Gastroesophageal sphincter (tissue), 4 donors: ENCODE data around the gene MTG2. TPM values are rescaled to one million over a fixed set of nuclear protein-coding genes. Genes with fewer than 3 reads are reported as not detected.

Source experiments
- ATAC-seq: fragments of 150-250 bp; one replicate; pipeline ENCODE4 v1.9.1; 2016; ENCODE audit warnings: mild to moderate bottlenecking, moderate library complexity
- H3K27ac ChIP-seq, 4 donors: fragments of 200-600 bp; sonication (generic) in 3 of 4; 1 replicate in 3 of 4; 2 replicates in 1 of 4; pipeline ENCODE4 v1.5.1; 2016 to 2019
- H3K27me3 ChIP-seq: fragments of 200-600 bp; sonication (generic); one replicate; pipeline ENCODE4 v1.5.1; 2019
- H3K36me3 ChIP-seq, 2 donors: fragments of 200-600 bp; sonication (generic); one replicate each; pipeline ENCODE4 v1.5.1; 2019; ENCODE audit warnings: control low read depth in 1 of 2
- H3K4me1 ChIP-seq, 3 donors: fragments of 200-600 bp; sonication (generic); 1 replicate in 2 of 3; 2 replicates in 1 of 3; pipeline ENCODE4 v1.5.1; 2016 to 2019; ENCODE audit warnings: control low read depth in 2 of 3
- H3K4me3 ChIP-seq, 2 donors: fragments of 200-600 bp; sonication (generic); one replicate each; pipeline ENCODE4 v1.5.1; 2019; ENCODE audit warnings: mild to moderate bottlenecking in 1 of 2, moderate library complexity in 1 of 2
- H3K9me3 ChIP-seq, 3 donors: fragments of 200-600 bp; sonication (generic); one replicate each; pipeline ENCODE4 v1.5.1; 2017 to 2019; ENCODE audit warnings: control low read depth in 2 of 3
- EP300 ChIP-seq: sonication (generic); formaldehyde crosslinking; IDR thresholded peaks from one replicate; pipeline ENCODE4 v1.6.1; 2017; ENCODE audit warnings: antibody characterized with exemption, mild to moderate bottlenecking
- POLR2A ChIP-seq, 2 donors: fragments of 450-650 bp; IDR thresholded peaks; one replicate each; pipeline ENCODE4 v1.6.1; 2017; ENCODE audit warnings: antibody characterized with exemption in 2 of 2, mild to moderate bottlenecking in 2 of 2, moderate library complexity in 1 of 2
- POLR2AphosphoS5 ChIP-seq: sonication (generic); formaldehyde crosslinking; IDR thresholded peaks from one replicate; pipeline ENCODE4 v1.6.1; 2017; ENCODE audit warnings: antibody characterized with exemption
- WGBS, 2 donors: methylation state at CpG; one replicate each; pipeline ENCODE4 v1.1.5; 2018; ENCODE audit warnings: low coverage in 1 of 2; 5-methylcytosine and 5-hydroxymethylcytosine counted together
- total RNA-seq, 4 donors: library from RNA; depleted of rRNA; stranded (reverse); fragments of >200 nt; gene quantifications; one replicate each; pipeline ENCODE4 v1.1.0, GENCODE V29; 2016
- TF ChIP-seq, protein P1 (sequence below), 4 experiments: fragments of 200-600 bp in 2 of 4; fragments of 450-650 bp in 2 of 4; sonication (generic) in 1 of 4; IDR thresholded peaks; one replicate each; pipeline ENCODE4 v1.5.1; 2017 to 2019; ENCODE audit warnings: antibody characterized with exemption in 4 of 4, mild to moderate bottlenecking in 2 of 4, moderate library complexity in 2 of 4

Gene MTG2
- total RNA-seq, 4 donors from 2014 or later = 23.7 to 31.3 (median 30.2) TPM

- no peaks in the 10 kb centered on the region for H3K9me3 ChIP-seq
- no peak overlapping the region for H3K4me3 ChIP-seq
- no peaks in the 10 kb centered on the region for H3K27me3 ChIP-seq
- ATAC-seq = no peak
- 82 to 97% methylated on average over 5 to 8 of the region's 23 CpGs for whole genome bisulfite sequencing, 2 donors
- H3K36me3 ChIP-seq = peaks cover 0 to 86% of the 10 kb centered on the region in 2 donors
- no peaks in the 10 kb centered on the region for H3K4me1 ChIP-seq
- H3K27ac ChIP-seq = no peak overlapping the region
- TF ChIP-seq EP300 = no peak
- TF ChIP-seq POLR2A (IDR thresholded peaks at IDR 0.05) = no peak
- TF ChIP-seq, protein P1, sequence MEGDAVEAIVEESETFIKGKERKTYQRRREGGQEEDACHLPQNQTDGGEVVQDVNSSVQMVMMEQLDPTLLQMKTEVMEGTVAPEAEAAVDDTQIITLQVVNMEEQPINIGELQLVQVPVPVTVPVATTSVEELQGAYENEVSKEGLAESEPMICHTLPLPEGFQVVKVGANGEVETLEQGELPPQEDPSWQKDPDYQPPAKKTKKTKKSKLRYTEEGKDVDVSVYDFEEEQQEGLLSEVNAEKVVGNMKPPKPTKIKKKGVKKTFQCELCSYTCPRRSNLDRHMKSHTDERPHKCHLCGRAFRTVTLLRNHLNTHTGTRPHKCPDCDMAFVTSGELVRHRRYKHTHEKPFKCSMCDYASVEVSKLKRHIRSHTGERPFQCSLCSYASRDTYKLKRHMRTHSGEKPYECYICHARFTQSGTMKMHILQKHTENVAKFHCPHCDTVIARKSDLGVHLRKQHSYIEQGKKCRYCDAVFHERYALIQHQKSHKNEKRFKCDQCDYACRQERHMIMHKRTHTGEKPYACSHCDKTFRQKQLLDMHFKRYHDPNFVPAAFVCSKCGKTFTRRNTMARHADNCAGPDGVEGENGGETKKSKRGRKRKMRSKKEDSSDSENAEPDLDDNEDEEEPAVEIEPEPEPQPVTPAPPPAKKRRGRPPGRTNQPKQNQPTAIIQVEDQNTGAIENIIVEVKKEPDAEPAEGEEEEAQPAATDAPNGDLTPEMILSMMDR (IDR thresholded peaks at IDR 0.05) = no peak
- no peak for TF ChIP-seq POLR2AphosphoS5
Observed at GRCh38 chr20:62168890-62169435, 13.9 kb upstream of the MTG2 start.

DNA sequence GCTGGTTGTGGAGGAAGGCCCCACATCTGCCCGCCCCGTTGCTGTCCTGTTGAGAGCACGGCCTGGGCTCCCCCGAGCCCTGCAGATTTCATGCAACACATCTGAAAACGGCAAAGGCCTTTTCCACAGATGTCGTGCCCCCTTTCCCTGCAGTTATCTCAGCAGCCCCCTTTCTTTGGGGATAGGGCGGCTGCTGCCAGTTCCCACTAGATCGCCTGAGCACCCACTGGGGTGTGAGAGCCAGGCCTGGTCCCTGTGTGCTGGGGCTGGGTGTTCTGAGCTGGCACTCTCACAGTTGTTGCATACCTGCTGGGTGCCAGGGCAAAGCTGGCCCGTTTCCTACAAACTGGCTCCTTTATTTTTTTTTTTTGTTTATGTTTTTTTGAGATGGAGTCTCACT, 12.3 kb upstream of the MTG2 start:
- no peaks in the 10 kb centered on the region for H3K27me3 ChIP-seq
- H3K9me3 ChIP-seq = no peaks in the 10 kb centered on the region
- no peak for TF ChIP-seq EP300
- TF ChIP-seq POLR2AphosphoS5 = no peak
- no peak for TF ChIP-seq POLR2A (IDR thresholded peaks at IDR 0.05)
- TF ChIP-seq, protein P1 (IDR thresholded peaks at IDR 0.05) = no peak
- ATAC-seq = no peak
- peaks cover 0 to 86% of the 10 kb centered on the region in 2 donors for H3K36me3 ChIP-seq
- no peak overlapping the region for H3K4me3 ChIP-seq
- WGBS, 2 donors = 77 to 89% methylated on average over 3 to 8 of the region's 9 CpGs
- no peak overlapping the region for H3K27ac ChIP-seq
- no peaks in the 10 kb centered on the region for H3K4me1 ChIP-seq

- 50 to 77% methylated on average over 1 to 8 of the region's 8 CpGs for WGBS, 2 donors
- no peaks in the 10 kb centered on the region for H3K9me3 ChIP-seq
- no peak for ATAC-seq
- H3K27me3 ChIP-seq = no peaks in the 10 kb centered on the region
- no peak overlapping the region for H3K4me3 ChIP-seq
- H3K27ac ChIP-seq = no peak overlapping the region
- no peaks in the 10 kb centered on the region for H3K4me1 ChIP-seq
- H3K36me3 ChIP-seq = peaks cover 0 to 86% of the 10 kb centered on the region in 2 donors
- TF ChIP-seq, protein P1 (IDR thresholded peaks at IDR 0.05) = no peak
- TF ChIP-seq POLR2A (IDR thresholded peaks at IDR 0.05) = no peak
- TF ChIP-seq POLR2AphosphoS5 = no peak
- TF ChIP-seq EP300 = no peak
Observed at GRCh38 chr20:62171245-62171644, 11.6 kb upstream of the MTG2 start.

DNA sequence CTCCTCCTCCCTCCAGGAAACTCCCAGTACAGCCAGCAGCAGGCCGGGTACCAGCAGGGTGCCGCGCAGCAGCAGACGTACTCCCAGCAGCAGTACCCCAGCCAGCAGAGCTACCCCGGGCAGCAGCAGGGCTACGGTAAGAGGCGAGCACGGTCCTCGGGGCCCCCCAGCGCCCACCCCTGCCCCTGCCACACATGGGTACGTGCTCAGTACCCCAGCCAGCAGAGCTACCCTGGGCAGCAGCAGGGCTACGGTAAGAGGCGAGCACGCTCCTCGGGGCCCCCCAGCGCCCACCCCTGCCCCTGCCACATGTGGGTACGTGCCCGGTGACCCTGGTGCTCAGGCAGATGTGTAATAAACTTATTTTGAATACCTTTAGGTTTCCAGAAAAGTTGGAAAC, 10.2 kb upstream of the MTG2 start:
- TF ChIP-seq POLR2AphosphoS5 (no peak), POLR2A (IDR thresholded peaks at IDR 0.05) (no peak), EP300 (no peak)
- TF ChIP-seq, protein P1 (IDR thresholded peaks at IDR 0.05) = no peak
- no peak overlapping the region for H3K4me3 ChIP-seq
- H3K27ac ChIP-seq = no peak overlapping the region
- H3K4me1 ChIP-seq = no peaks in the 10 kb centered on the region
- WGBS, 2 donors = no CpG with 5 or more reads among the region's 18 CpGs
- H3K27me3 ChIP-seq = no peaks in the 10 kb centered on the region
- H3K9me3 ChIP-seq = no peaks in the 10 kb centered on the region
- peaks cover 0 to 84% of the 10 kb centered on the region in 2 donors for H3K36me3 ChIP-seq
- no peak for ATAC-seq

GRCh38 chr20:62174021-62174804, 8.6 kb upstream of the MTG2 start:
- no peaks in the 10 kb centered on the region for H3K27me3 ChIP-seq

More at GRCh38 chr20:62174021-62174804, 8.6 kb upstream of the MTG2 start:
- no peak for ATAC-seq
- Histone ChIP-seq H3K4me1 (no peaks in the 10 kb centered on the region), H3K9me3 (no peaks in the 10 kb centered on the region), H3K4me3 (no peak overlapping the region), H3K27ac (no peak overlapping the region), H3K36me3 (peaks cover 0 to 80% of the 10 kb centered on the region in 2 donors)
- TF ChIP-seq POLR2A (IDR thresholded peaks at IDR 0.05) (no peak), EP300 (no peak), POLR2AphosphoS5 (no peak)
- TF ChIP-seq, protein P1 (IDR thresholded peaks at IDR 0.05) = no peak
- WGBS, 2 donors = 91 to 93% methylated on average over 18 to 20 of the region's 28 CpGs
